Uterus (tissue), 2 donors: ENCODE data around the gene FAM89B.

Experiments used
- CTCF ChIP-seq, 4 experiments: fragments of 200-600 bp in 2 of 4; fragments of 450-650 bp in 2 of 4; sonication (generic) in 2 of 4; IDR thresholded peaks; one replicate each; pipeline ENCODE4 v1.5.1; 2016 to 2019; ENCODE audit warnings: antibody characterized with exemption in 4 of 4, mild to moderate bottlenecking in 2 of 4, moderate library complexity in 1 of 4
- POLR2A ChIP-seq, 2 donors: fragments of 450-650 bp; IDR thresholded peaks; one replicate each; pipeline ENCODE4 v1.6.1; 2016; ENCODE audit warnings: antibody characterized with exemption in 2 of 2, mild to moderate bottlenecking in 1 of 2, moderate library complexity in 1 of 2

- TF ChIP-seq CTCF (IDR thresholded peaks at IDR 0.05) (no peak), POLR2A (IDR thresholded peaks at IDR 0.05) (no peak)
These were observed 42.7 kb upstream of the FAM89B start for GRCh38 chr11:65529475-65530156.
